A549 (cell line): Measurements from ENCODE around the gene MT1B. TPM values are rescaled to one million over a fixed set of nuclear protein-coding genes. Genes with fewer than 3 reads are reported as not detected.

Experiments used
- ATAC-seq, 2 experiments: fragments of 200-7000 bp in 1 of 2; fragments of >200 bp in 1 of 2; cut with Nextera tagmentation in 1 of 2; cut with Tn5 transposase in 1 of 2; 3 replicates each; pipeline versions ENCODE4 v1.8.0 to v1.9.1; 2018 to 2020; ENCODE audit warnings: mild to moderate bottlenecking in 1 of 2, moderate library complexity in 1 of 2
- CTCF ChIA-PET: fragments of 300-600 bp; sonication (Branson Sonifier 250); formaldehyde crosslinking; extraction: SDS; loops from one replicate; lab custom pipeline; 2021; ENCODE audit warnings: antibody characterized with exemption, inconsistent platforms; lab: Yijun Ruan, JAX
- POLR2A ChIA-PET: fragments of 350-600 bp; formaldehyde crosslinking; extraction: SDS; loops from one replicate; lab custom pipeline; 2021; ENCODE audit warnings: antibody characterized with exemption, inconsistent platforms; lab: Yijun Ruan, JAX
- DNase-seq, 2 experiments: peaks; one replicate each; pipeline versions ENCODE4 v3.0.0 to v3.0.0-alpha.2; 2011 to 2016; ENCODE audit warnings: low read depth in 1 of 2, low spot score in 1 of 2
- FAIRE-seq: peaks from 2 replicates; lab custom pipeline; 2011; peaks lifted over from hg19 to GRCh38; lab: Jason Lieb, UNC
- H3K27ac ChIP-seq, 2 experiments: fragments of >200 bp; sonication (Bioruptor Twin); formaldehyde crosslinking; 3 replicates each; pipeline ENCODE4 v1.5.1; 2016 to 2017
- H3K4me1 ChIP-seq: fragments of >200 bp; sonication (Bioruptor Twin); formaldehyde crosslinking; 3 replicates; pipeline ENCODE4 v1.6.1; 2016
- H3K4me2 ChIP-seq: fragments of >200 bp; sonication (Bioruptor Twin); formaldehyde crosslinking; 3 replicates; pipeline ENCODE4 v1.6.1; 2016
- H3K4me3 ChIP-seq: fragments of >200 bp; sonication (Bioruptor Twin); formaldehyde crosslinking; 3 replicates; pipeline ENCODE4 v1.5.1; 2016
- H3K9me3 ChIP-seq: fragments of >200 bp; sonication (Bioruptor Twin); formaldehyde crosslinking; 3 replicates; pipeline ENCODE4 v1.6.1; 2016
- CHD2 ChIP-seq: fragments of 150-350 bp; IDR thresholded peaks from 2 replicates; pipeline ENCODE4 v1.6.1; 2014; ENCODE audit warnings: low read length; ENCODE audit not compliant: partially characterized antibody
- E2F6 ChIP-seq: IDR thresholded peaks from 2 replicates; pipeline ENCODE4 v1.6.1; 2012; ENCODE audit warnings: low read depth, borderline replicate concordance
- EHF ChIP-seq: fragments of 250-450 bp; sonication (Bioruptor Pico); IDR thresholded peaks from 2 replicates; pipeline ENCODE4 v1.5.0; 2020; ENCODE audit warnings: mild to moderate bottlenecking
- EHMT2 ChIP-seq: fragments of 200-600 bp; sonication (generic); IDR thresholded peaks from 2 replicates; pipeline ENCODE4 v1.6.1; 2016; ENCODE audit warnings: antibody characterized with exemption, low read depth, mild to moderate bottlenecking, moderate library complexity
- EP300 ChIP-seq, 2 experiments: fragments of >200 bp; sonication (Bioruptor Twin); formaldehyde crosslinking; IDR thresholded peaks; 2 replicates in 1 of 2; 3 replicates in 1 of 2; pipeline ENCODE4 v1.6.1; 2016 to 2017
- FOXS1 ChIP-seq: fragments of 250-450 bp; sonication (Bioruptor Pico); IDR thresholded peaks from 2 replicates; pipeline ENCODE4 v1.5.0; 2020; ENCODE audit warnings: mild to moderate bottlenecking, moderate library complexity
- HDAC2 ChIP-seq: fragments of 200-600 bp; sonication (generic); IDR thresholded peaks from 2 replicates; pipeline ENCODE4 v1.6.1; 2016
- HEYL ChIP-seq: fragments of 250-450 bp; sonication (Bioruptor Pico); IDR thresholded peaks from 2 replicates; pipeline ENCODE4 v1.8.0; 2021; ENCODE audit warnings: mild to moderate bottlenecking, moderate library complexity
- HOXA7 ChIP-seq: fragments of 250-450 bp; sonication (Bioruptor Pico); IDR thresholded peaks from 2 replicates; pipeline ENCODE4 v1.5.0; 2020; ENCODE audit warnings: mild to moderate bottlenecking, moderate library complexity
- HOXB13 ChIP-seq: fragments of 250-450 bp; sonication (Bioruptor Pico); IDR thresholded peaks from 2 replicates; pipeline ENCODE4 v1.5.0; 2020; ENCODE audit warnings: low read depth, mild to moderate bottlenecking, moderate library complexity
- JUNB ChIP-seq: fragments of >200 bp; sonication (Bioruptor Twin); formaldehyde crosslinking; IDR thresholded peaks from 2 replicates; pipeline ENCODE4 v1.6.1; 2016
- KDM1A ChIP-seq: fragments of 200-600 bp; sonication (generic); IDR thresholded peaks from 2 replicates; pipeline ENCODE4 v1.6.1; 2016; ENCODE audit warnings: low read depth, mild to moderate bottlenecking
- KDM5A ChIP-seq: fragments of 200-600 bp; sonication (generic); IDR thresholded peaks from 2 replicates; pipeline ENCODE4 v1.6.1; 2016; ENCODE audit warnings: antibody characterized with exemption, mild to moderate bottlenecking
- NR3C1 ChIP-seq: fragments of >200 bp; sonication (Bioruptor Twin); formaldehyde crosslinking; IDR thresholded peaks from 3 replicates; pipeline ENCODE4 v1.6.1; 2017
- POLR2AphosphoS2 ChIP-seq: conservative IDR thresholded peaks from 2 replicates; pipeline ENCODE4 v1.6.1; 2012; ENCODE audit warnings: low read length, improper control_type of control experiment, inconsistent platforms
- RAD21 ChIP-seq, 2 experiments: fragments of >200 bp in 1 of 2; sonication (Bioruptor Twin) in 1 of 2; formaldehyde crosslinking in 1 of 2; IDR thresholded peaks in 1 of 2; conservative IDR thresholded peaks in 1 of 2; 2 replicates in 1 of 2; 3 replicates in 1 of 2; pipeline ENCODE4 v1.6.1; 2012 to 2018; ENCODE audit warnings: inconsistent platforms in 1 of 2
- ZFP36 ChIP-seq: fragments of 450-650 bp; IDR thresholded peaks from 2 replicates; pipeline ENCODE4 v1.6.1; 2014; ENCODE audit warnings: borderline replicate concordance; ENCODE audit not compliant: partially characterized antibody
- polyA plus RNA-seq, 4 experiments: library from polyadenylated mRNA; depleted of rRNA in 3 of 4; stranded (reverse); fragments of >200 nt; fragmentation: RNase III in 1 of 4; extraction: RNeasy Plus Mini Kit Qiagen cat#74134 plus additional on column Dnase treatment in 1 of 4; gene quantifications; 2 replicates in 3 of 4; 3 replicates in 1 of 4; pipeline ENCODE4 v1.2.3, GENCODE V29; 2011 to 2017
- TF ChIP-seq, protein P1 (sequence below): fragments of 250-450 bp; sonication (Bioruptor Pico); IDR thresholded peaks from 2 replicates; pipeline ENCODE4 v1.5.0; 2021; ENCODE audit warnings: mild to moderate bottlenecking, moderate library complexity, borderline replicate concordance
- TF ChIP-seq, protein P2 (sequence below): IDR thresholded peaks from 2 replicates; pipeline ENCODE4 v1.6.1; 2012
- TF ChIP-seq, protein P3 (sequence below): fragments of 200-600 bp; sonication (generic); IDR thresholded peaks from 2 replicates; pipeline ENCODE4 v1.6.1; 2016; ENCODE audit warnings: antibody characterized with exemption, mild to moderate bottlenecking, moderate library complexity

The MT1B gene
- polyA plus RNA-seq, 2 of the 4 experiments (the other 2 are of a cell fraction) = not detected

GRCh38 chr16:56611281-56611833 is 40.3 kb upstream of the MT1B start (continued):
- TF ChIP-seq, protein P1, sequence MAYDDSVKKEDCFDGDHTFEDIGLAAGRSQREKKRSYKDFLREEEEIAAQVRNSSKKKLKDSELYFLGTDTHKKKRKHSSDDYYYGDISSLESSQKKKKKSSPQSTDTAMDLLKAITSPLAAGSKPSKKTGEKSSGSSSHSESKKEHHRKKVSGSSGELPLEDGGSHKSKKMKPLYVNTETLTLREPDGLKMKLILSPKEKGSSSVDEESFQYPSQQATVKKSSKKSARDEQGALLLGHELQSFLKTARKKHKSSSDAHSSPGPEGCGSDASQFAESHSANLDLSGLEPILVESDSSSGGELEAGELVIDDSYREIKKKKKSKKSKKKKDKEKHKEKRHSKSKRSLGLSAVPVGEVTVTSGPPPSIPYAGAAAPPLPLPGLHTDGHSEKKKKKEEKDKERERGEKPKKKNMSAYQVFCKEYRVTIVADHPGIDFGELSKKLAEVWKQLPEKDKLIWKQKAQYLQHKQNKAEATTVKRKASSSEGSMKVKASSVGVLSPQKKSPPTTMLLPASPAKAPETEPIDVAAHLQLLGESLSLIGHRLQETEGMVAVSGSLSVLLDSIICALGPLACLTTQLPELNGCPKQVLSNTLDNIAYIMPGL = no peak
- TF ChIP-seq, protein P2, sequence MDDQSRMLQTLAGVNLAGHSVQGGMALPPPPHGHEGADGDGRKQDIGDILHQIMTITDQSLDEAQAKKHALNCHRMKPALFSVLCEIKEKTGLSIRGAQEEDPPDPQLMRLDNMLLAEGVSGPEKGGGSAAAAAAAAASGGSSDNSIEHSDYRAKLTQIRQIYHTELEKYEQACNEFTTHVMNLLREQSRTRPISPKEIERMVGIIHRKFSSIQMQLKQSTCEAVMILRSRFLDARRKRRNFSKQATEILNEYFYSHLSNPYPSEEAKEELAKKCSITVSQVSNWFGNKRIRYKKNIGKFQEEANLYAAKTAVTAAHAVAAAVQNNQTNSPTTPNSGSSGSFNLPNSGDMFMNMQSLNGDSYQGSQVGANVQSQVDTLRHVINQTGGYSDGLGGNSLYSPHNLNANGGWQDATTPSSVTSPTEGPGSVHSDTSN = no peak
- no peak for TF ChIP-seq ZFP36
- TF ChIP-seq HOXA7 (CRISPR knock-in tag) = no peak

DNA sequence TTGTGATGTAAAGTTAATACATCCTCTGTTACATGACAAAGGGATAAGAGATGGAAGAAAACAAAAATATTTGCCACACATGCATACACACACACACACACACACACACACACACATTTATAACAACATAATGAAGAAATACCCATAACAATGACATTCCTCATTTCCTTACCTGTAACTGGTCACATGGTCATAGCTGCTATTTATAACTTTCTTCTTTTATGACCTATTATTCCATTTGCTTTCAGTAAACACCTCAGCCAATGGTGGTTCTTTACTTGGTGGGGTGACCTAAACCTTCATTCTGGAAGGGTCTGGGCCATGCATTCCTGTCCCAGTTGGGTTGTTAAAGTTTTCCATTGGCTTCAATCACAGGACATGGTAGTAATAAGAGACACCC is 38.0 kb upstream of the MT1B start:
- H3K4me1 ChIP-seq = peaks cover 46% of the 10 kb centered on the region
- peak overlapping the region in 1 of 2 experiments; percentile 7; a peak in 3 of 6 replicates for H3K27ac ChIP-seq
- POLR2A ChIA-PET = no interaction called here
- no peaks in the 10 kb centered on the region for H3K9me3 ChIP-seq
- TF ChIP-seq EHMT2 = no peak
- TF ChIP-seq FOXS1 (CRISPR knock-in tag) = no peak
- no peak for TF ChIP-seq EHF (CRISPR knock-in tag)
- no peak for TF ChIP-seq NR3C1
- no peak for TF ChIP-seq KDM5A
- TF ChIP-seq POLR2AphosphoS2 = no peak
- TF ChIP-seq HDAC2 = no peak
- no peak for TF ChIP-seq E2F6
- no peak for TF ChIP-seq RAD21 (conservative IDR thresholded peaks at IDR 0.05 in 1 of 2, IDR thresholded peaks at IDR 0.05 in 1 of 2)
- no peak for TF ChIP-seq CHD2
- no peak for TF ChIP-seq HOXB13 (CRISPR knock-in tag)
- TF ChIP-seq, protein P3, sequence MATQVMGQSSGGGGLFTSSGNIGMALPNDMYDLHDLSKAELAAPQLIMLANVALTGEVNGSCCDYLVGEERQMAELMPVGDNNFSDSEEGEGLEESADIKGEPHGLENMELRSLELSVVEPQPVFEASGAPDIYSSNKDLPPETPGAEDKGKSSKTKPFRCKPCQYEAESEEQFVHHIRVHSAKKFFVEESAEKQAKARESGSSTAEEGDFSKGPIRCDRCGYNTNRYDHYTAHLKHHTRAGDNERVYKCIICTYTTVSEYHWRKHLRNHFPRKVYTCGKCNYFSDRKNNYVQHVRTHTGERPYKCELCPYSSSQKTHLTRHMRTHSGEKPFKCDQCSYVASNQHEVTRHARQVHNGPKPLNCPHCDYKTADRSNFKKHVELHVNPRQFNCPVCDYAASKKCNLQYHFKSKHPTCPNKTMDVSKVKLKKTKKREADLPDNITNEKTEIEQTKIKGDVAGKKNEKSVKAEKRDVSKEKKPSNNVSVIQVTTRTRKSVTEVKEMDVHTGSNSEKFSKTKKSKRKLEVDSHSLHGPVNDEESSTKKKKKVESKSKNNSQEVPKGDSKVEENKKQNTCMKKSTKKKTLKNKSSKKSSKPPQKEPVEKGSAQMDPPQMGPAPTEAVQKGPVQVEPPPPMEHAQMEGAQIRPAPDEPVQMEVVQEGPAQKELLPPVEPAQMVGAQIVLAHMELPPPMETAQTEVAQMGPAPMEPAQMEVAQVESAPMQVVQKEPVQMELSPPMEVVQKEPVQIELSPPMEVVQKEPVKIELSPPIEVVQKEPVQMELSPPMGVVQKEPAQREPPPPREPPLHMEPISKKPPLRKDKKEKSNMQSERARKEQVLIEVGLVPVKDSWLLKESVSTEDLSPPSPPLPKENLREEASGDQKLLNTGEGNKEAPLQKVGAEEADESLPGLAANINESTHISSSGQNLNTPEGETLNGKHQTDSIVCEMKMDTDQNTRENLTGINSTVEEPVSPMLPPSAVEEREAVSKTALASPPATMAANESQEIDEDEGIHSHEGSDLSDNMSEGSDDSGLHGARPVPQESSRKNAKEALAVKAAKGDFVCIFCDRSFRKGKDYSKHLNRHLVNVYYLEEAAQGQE = no peak
- TF ChIP-seq HOXA7 (CRISPR knock-in tag) = no peak
- TF ChIP-seq HEYL (CRISPR knock-in tag) = no peak
- TF ChIP-seq JUNB = no peak
- no peak for TF ChIP-seq KDM1A
- no peak for TF ChIP-seq EP300 (IDR thresholded peaks at IDR 0.05)
- FAIRE-seq (no peak), DNase-seq (no peak), ATAC-seq (no peak)
- no peak overlapping the region for H3K4me3 ChIP-seq
- CTCF ChIA-PET = interaction anchor here (1.5 to 19.7 kb wide), 4 partner anchors 10 to 88 kb away, joined by 3 to 340 read pairs (median 8); partner anchors contain the start of genes MT1A, MT1B and MT1F
- H3K4me2 ChIP-seq = peak overlapping the region; percentile 38; the same call in 1 of the 3 replicates
